ENCODE results near the gene UGT1A8.
"Not testable (repeated sequence)": the region's sequence is repeated elsewhere in the genome, so short reads cannot be mapped to it uniquely, and the experiment has no call there.

The UGT1A8 gene

DNA sequence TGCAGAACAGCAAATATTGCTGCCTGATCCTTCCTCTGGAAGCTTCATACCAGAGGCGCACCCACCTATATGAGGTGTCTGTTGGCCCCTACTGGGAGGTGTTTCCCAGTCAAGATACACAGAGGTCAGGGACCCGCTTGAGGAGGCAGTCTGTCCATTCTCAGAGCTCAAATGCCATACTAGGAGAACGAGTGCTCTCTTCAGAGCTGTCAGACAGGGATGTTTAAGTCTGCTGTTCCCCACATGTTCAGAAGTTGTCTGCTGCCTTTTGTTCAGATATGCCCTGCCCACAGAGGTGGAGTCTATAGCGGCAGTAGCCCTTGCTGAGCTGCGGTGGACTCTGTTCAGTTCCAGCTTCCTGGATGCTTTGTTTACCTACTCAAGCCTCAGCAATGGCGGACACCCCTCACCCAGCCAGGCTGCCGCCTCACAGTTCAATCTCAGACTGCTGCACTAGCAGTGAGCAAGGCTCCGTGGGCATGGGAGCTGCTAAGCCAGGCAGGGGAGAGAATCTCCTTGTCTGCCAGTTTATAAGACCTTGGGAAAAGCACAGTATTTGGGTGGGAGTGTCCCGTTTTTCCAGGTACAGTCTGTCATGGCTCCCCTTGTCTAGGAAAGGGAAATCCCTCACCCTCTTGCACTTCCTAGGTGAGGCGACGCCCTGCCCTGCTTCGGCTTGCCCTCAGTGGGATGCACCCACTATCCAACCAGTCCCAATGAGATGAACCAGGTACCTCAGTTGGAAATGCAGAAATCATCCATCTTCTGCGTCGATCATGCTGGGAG lies 119.6 kb downstream of the UGT1A8 start:
- DNase-seq, result not testable (repeated sequence)

DNA sequence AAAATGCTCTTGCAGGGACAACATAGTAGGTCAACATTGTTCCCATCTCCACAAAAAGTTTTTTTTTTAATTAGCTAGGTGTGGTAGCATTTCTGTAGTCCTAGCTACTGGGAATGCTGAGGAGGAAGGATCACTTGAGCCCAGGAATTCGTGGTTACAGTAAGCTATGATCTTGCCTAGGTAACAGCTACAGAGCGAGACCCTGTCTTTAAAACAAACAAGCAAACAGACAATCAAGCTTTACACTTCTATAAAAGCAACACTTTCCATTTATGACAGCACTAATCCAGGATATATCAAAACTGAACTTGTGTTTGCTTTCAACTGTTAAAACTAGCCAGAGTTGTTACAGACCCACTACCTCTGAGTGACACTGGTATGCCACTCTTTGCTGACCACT lies 123.4 kb downstream of the UGT1A8 start:
- no peak for DNase-seq

DNA sequence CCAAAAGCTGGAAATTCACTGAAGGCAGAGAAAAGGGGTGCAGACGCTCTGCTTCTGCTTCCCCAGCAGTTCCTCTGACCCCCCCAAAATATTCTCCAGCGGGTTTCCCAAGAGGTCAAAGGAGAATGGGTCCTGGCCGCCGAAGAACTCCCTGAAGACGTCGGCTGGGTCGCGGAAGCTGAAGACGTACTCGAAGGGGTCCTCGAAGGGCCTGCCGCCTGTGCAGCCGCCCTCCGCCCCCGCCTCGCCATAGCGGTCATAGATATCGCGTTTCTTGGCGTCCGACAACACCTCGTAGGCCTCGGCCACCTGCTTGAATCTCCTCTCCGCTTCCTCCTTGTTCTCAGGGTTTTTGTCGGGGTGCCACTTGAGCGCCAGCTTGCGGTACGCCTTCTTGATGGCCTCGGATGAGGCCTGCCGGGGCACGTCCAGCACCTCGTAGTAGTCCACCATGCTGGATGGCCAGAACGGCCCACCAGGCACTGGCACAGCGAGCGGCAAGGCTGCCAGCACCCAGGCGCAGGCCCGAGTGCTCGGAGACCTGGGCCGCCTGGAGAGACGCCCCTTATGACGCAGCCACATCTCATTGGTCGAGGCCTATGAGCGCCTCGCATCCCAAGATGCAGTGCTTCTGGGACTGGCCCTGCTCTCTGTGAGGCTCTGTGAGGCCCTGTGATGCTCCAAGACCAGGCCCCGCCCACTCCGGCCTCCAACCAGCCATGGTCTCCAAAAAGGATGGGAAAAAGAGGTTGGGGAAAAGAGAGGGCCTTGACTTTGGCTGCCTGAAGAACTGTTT lies 126.2 kb downstream of the UGT1A8 start:
- DNase-seq, result no peak

DNA sequence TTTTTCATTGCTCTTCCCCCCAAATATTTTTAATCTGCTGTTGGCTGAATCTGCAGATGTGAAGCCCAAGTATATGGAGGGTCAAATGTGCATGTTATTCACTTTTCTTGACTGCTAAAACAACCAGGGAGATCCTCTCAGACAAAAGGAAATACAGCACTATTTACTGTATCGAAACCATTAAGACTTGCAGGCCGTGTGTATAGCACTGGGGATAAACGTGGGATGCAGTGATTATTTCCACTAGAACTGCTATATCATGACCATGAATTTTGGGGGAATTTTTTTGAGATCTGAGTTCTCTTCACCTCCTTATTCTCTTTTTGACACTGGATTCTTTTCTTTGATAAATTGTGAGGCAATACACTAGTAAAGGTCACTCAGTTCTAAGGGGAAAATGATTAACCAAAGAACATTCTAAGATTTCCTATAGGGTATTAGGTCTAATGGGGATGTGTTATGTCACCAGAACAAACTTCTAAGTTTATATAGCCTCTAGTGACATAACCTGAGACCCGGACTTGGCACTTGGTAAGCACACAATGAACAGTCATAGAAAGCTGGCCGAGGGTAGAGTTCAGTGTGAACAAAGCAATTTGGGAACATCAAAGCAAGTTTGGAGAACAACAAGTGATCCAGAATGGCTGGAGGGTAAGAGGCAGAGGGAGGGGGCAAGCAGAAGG lies 127.8 kb downstream of the UGT1A8 start:
- no peak for DNase-seq

DNA sequence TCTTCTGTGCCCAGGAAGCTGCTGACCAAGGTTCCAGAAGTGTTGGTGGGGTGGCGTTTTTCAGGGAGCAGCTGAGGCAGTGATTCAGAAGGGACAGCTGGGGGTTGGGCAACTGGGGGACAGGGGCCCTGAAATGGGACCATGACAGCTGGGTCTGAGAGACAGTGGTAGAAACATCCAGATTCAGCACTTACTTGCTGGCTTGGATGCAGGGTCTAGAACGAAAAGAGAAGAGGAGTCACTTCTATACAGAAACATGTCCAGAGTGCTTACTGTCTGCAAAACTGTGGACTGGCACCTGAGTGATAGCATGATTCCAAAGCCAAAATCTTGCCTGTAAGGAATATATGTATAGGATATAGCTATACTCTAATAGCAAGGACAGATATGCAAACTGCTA lies 128.4 kb downstream of the UGT1A8 start:
- not testable (repeated sequence) for DNase-seq

DNA sequence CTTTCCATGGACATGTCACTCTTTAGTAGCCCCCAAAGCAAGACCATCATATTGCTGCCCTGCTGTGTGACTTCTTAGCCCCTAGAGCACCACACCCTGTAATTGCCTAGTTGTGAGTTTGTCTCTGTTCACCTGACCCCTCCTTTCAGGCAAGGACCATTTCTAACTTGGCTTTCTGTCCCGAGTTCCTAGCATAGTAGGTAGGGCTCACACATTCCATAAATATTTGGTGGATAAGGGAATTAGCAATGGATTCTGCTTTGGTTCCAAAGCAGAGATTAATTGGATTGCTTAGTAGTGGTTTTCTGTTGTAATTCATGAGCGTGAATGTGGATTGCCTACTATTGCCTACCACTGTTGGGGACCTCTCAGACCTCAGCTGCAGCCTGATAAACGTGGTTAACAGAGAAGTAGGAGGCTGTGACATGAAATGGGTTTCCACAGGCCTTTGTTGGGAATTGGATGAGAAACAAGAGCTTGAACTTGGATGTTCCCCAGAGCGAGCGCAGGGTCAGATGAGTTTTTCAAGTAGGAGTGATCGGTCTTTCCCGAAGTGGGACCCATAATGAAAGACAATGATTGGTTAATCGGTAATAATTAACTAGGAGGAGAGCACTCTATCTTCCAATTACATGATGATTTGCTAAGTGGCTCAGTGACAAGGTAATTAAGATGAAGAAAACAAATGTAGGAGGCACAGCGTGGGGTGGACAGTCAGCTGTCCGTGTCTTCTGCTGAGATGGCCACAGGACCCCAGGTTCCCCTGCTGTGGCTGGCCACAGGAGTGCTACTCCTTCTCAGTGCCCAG lies 129.2 kb downstream of the UGT1A8 start:
- no peak for DNase-seq

DNA sequence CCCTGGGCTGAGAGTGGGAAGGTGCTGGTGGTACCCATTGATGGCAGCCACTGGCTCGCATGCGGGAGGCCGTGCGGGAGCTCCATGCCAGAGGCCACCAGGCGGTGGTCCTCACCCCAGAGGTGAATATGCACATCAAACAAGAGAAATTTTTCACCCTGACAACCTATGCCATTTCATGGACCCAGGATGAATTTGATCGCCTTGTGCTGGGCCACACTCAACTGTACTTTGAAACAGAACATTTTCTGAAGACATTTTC lies 129.8 kb downstream of the UGT1A8 start:
- DNase-seq, result no peak

DNA sequence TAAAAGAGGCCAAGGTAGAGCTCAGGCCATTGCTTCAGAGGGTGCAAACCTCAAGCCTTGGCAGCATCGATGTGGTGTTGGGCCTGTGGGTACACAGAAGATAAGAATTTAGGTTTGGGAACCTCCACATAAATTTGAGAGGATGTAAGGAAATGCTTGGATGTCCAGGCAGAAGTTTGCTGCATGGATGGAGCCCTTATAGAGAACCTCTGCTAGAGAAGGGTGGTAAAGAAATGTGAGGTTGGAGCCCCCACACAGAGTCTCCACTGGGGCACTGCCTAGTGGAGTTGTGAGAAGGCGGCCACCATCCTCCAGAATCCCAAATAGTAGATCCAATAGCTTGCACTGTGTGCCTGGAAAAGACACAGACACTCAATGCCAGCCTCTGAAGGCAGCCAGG lies 133.3 kb downstream of the UGT1A8 start:
- DNase-seq, result not testable (repeated sequence)

DNA sequence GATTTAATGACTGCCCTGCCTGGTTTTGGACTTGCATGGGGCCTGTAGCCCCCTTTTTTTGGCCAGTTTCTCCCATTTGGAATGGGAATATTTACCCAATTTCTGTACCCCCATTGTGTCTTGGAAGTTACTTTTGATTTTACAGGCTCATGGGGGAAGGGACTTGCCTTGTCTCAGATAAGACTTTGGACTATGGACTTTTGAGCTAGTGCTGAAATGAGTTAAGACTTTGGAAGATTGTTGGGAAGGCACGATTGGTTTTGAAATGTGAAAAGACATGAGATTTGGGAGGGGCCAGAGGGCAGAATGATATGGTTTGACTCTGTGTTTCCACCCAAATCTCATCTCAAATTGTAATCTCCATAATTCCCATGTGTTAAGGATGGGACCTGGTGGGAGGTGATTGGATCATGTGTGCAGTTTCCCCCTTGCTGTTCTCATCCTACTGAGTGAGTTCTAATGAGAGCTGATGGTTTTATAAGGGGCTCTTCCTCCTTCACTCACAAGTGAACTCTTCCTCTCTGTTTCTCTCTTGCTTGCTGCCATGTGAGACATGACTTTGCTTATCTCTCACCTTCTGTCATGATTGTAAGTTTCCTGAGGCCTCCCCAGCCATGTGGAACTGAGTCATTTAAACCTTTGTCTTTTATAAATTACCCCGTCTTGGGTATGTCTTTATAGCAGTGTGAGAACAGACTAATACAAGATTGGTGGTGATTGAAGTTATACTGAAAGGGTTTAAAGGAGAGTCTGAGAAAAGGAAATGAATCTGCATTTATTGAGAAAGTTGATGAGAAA lies 134.0 kb downstream of the UGT1A8 start:
- not testable (repeated sequence) for DNase-seq

DNA sequence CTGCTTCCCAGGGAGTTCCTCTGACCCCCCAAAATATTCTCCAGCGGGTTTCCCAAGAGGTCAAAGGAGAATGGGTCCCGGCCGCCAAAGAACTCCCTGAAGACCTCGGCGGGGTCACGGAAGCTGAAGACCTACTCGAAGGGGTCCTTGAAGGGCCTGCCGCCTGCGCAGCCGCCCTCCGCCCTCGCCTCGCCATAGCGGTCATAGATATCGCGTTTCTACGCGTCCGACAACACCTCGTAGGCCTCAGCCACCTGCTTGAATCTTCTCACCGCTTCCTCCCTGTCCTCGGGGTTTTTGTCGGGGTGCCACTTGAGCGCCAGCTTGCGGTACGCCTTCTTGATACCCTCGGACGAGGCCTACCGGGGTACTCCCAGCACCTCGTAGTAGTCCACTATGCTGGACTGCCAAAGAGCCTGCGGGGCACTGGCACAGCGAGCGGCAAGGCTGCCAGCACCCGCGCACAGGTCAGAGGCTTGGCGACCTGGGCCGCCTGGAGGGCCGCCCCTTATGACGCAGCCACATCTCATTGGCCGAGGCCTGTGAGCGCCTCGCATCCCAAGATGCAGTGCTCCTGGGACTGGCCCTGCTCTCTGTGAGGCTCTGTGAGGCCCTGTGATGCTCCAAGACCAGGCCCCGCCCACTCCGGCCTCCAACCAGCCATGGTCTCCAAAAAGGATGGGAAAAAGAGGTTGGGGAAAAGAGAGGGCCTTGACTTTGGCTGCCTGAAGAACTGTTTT lies 137.6 kb downstream of the UGT1A8 start:
- no peak for DNase-seq

DNA sequence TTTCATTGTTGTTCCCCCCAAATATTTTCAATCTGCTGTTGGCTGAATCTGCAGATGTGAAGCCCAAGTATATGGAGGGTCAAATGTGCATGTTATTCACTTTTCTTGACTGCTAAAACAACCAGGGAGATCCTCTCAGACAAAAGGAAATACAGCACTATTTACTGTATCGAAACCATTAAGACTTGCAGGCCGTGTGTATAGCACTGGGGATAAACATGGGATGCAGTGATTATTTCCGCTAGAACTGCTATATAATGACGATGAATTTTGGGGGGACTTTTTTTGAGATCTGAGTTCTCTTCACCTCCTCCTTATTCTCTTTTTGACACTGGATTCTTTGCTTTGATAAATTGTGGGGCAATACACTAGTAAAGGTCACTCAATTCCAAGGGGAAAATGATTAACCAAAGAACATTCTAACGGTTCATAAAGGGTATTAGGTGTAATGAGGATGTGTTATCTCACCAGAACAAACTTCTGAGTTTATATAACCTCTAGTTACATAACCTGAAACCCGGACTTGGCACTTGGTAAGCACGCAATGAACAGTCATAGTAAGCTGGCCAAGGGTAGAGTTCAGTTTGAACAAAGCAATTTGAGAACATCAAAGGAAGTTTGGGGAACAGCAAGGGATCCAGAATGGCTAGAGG lies 139.1 kb downstream of the UGT1A8 start:
- no peak for DNase-seq

DNA sequence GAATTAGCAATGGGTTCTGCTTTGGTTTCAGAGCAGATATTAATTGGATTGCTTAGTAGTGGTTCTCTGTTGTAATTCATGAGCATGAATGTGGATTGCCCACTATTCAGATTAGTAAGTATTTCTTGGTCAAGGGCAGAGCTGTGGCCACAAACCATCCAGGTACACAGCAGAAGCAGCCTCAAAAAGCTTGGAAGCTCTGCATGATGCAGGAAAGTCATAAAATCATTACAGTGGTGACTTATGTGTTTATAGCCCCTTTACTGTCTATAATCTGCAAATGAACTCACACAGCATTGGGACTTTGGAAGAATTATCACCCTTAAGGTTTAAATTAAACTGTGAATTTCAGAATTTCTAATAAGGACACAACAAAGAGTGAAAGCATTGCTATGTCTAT lies 140.7 kb downstream of the UGT1A8 start:
- DNase-seq, result no peak

DNA sequence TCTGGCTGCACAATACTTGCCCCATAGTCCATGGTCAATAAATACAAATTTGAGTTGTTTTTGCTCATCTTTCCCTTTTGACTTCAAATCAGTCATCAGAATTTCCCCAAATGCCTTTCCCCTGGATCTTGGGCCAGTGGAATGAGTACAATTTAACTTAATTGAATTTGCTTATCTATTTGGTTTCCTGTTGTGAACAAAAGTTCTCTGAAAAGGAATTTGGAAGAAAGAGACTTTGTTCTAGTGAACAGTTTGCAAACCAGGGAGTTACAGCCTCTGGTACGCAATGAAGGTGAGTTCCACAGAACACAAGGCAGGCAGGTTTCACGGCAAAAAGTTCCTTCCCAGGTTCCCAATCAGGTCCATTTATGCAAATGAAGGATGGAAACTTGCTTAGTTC lies 141.4 kb downstream of the UGT1A8 start:
- no peak for DNase-seq

DNA sequence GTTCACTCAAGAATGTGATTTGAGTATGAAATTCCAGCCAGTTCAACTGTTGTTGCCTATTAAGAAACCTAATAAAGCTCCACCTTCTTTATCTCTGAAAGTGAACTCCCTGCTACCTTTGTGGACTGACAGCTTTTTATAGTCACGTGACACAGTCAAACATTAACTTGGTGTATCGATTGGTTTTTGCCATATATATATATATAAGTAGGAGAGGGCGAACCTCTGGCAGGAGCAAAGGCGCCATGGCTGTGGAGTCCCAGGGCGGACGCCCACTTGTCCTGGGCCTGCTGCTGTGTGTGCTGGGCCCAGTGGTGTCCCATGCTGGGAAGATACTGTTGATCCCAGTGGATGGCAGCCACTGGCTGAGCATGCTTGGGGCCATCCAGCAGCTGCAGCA lies 142.6 kb downstream of the UGT1A8 start, which contains the start of gene UGT1A1:
Gene UGT1A1 (plus strand): TSS at position 228 of the 400 bp plus-strand sequence. CDS start 18 bp downstream, at position 246.
- DNase-seq, result no peak

DNA sequence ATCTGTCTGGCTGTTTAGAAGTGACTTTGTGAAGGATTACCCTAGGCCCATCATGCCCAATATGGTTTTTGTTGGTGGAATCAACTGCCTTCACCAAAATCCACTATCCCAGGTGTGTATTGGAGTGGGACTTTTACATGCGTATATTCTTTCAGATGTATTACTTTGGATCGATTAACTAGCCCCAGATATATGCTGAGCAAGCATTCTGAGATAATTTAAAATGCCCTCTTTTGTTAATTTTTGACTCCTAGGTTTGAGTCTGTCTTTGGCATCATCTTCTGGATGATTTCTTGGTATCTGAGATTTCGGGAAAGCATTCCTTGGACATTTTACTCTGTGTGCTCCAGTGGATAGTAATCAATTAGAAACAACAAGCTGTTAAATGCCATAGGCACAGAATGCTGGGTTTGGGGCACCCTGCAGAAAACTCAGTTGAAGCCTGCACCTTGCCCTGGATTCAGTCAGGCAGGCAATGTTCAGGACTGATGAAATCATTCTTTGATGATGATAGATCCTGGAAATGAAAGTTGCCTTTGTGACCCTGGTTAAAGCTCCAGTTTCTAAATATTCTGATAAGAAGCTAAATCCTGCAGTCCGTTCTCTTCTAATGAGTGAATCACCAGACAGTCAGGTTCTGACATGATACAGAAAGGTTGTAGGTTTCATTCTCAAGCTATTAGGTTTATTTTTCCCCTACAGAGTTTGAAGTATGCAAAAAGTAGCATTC lies 143.8 kb downstream of the UGT1A8 start:
- DNase-seq, result no peak

DNA sequence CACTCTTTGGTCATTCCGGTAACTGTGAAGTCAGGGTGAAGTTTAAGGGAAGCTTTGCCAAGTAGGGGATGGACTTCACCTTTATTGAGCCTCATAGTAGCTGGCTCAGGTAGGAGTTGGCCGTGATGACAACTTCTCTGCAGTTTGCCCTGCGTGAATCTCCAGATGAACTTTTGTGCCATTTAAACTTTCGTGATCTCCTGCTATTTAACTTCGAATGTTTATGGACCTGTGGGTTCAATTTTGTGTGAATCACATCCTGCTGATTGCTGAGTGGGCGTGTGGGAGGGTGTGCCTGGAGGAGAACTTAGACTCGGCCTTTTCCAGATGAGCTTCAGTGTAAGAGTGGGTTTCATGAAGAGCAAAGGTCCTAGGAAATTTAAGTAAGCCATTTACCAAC lies 146.8 kb downstream of the UGT1A8 start:
- DNase-seq, result no peak

DNA sequence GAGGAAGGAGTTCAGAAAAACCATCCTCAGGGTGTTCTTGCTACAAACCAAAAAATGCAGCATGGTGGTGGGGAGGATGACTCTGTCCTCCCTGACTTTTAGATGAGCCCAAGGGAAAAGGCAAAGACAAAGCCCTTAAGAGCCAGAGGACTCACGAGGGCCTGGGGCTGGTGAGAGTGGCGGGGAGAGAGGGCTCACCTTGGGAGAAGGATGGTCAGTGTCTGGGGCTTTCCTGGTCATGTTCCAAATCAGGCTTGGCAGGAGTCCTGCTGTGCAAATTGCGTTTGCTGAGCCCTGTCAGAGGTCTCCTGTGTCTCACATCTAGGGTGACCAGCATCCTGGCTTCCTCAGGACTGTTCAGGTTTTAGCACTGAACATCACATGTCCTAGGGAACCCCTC lies 147.3 kb downstream of the UGT1A8 start:
- no peak for DNase-seq

DNA sequence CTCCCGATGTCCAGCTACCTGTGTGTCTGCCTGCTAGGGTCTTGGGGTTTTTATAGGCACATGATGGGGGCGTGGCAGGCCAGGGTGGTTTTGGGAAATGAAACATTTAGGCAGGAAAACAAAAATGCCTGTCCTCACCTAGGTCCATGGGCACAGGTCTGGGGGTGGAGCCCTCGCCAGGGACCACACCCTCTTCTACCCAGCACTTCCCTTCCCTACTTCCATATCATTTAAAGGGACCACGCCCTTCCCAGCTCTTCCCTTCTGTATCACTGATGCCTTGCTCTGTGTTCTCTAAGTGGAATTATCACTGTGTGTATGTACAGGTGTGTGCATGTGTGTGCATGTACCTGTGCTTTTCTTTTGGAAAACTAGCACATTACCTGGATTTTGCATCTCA lies 149.0 kb downstream of the UGT1A8 start:
- no peak for DNase-seq

DNA sequence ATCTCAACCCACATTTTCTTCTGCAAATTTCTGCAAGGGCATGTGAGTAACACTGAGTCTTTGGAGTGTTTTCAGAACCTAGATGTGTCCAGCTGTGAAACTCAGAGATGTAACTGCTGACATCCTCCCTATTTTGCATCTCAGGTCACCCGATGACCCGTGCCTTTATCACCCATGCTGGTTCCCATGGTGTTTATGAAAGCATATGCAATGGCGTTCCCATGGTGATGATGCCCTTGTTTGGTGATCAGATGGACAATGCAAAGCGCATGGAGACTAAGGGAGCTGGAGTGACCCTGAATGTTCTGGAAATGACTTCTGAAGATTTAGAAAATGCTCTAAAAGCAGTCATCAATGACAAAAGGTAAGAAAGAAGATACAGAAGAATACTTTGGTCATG lies 150.6 kb downstream of the UGT1A8 start:
- no peak for DNase-seq

DNA sequence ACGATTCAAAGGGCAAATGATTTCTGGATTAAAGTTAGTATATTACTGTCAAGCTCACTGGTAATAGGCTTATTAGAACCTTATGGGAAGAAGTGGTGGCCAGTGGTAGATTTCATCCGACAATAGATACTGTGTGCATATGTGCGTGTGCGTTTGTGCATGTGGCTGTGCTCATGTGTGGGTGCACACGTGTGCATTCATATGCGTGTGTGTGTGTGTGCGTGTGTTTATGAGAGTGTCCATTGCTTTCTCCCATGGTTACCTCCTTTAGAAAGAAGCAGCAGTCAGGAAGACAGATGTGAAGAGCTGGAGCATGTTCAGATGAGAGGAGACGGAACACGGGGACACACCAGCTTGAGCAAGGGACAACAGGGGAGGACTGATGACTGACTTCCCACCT lies 151.8 kb downstream of the UGT1A8 start:
- DNase-seq, result no peak
